ENCODE measurements around the gene TMEM63B.

DNA sequence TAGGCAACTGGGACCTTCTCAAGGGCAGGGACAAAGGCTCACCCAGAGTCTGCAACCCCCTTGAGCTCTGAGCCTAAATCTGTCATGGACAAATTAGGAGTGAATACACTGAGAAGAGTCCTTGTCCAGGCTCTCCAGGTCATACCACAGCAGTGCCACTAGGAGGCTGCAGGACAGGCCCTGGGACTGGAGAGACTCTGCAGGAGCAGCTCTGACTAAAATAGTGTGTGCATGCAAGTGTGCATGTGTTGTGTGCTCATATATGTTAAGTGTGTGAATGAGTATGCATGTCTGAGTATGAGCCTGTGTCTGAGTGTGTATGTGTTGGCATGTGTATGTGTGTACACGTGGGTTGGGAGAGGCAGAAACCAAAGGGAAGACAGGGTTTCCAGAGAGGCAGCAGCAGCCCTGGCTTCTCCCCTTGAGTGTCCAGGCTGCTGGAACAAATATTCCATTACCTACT lies 27.2 kb upstream of the TMEM63B start:
- TF ChIP-seq EZH2 (IDR thresholded peaks at IDR 0.05) (no peak), POLR2AphosphoS5 (IDR thresholded peaks at IDR 0.05; ENCODE audit: borderline replicate concordance, low read depth, low read length) (no peak)
